ENCODE data around the gene CELA2B. TPM values are rescaled to one million over a fixed set of nuclear protein-coding genes. Genes with fewer than 3 reads are reported as not detected.

CELA2B gene
- total RNA-seq, 1 experiment from 2014 or later, result not detected

DNA sequence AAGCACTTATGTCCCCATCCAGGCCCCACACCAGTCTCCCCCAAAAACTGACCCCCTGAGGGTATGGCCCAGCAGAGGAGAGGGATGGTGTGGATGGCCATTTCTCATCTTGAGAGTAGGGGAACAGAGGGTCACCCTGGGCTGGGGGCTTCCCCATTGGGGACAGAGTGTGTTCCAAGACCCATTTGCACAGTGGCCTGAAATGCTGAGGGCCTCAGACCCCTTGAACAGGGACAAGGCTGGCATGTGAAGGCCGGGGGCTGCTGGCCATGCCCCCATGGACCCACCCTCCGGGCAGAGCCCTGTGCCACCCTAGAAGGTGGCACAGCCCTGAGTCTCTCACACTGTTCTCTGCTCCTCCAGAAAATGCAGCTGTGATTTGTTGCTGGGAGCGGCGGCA is 29.7 kb upstream of the CELA2B start:
- Mint-ChIP-seq H3K27ac (ENCODE audit: unreplicated experiment) (no peak overlapping the region), H3K4me1 (ENCODE audit: low read depth, unreplicated experiment) (no peaks in the 10 kb centered on the region), H3K4me3 (ENCODE audit: low read depth, unreplicated experiment) (no peak overlapping the region), H3K27me3 (ENCODE audit: unreplicated experiment) (peaks cover 27% of the 10 kb centered on the region), H3K36me3 (ENCODE audit: insufficient read depth, unreplicated experiment) (no peaks in the 10 kb centered on the region), H3K9me3 (ENCODE audit: low read depth, unreplicated experiment) (no peaks in the 10 kb centered on the region)
- DNase-seq, result no peak
- no TSS peak for BruUV-seq (replicated peaks)
- CTCF ChIA-PET, result no interaction called here
- intact Hi-C loops (cut with micrococcal nuclease; ENCODE audit: unreplicated experiment), result no loop called here
- TF ChIP-seq, protein P1, sequence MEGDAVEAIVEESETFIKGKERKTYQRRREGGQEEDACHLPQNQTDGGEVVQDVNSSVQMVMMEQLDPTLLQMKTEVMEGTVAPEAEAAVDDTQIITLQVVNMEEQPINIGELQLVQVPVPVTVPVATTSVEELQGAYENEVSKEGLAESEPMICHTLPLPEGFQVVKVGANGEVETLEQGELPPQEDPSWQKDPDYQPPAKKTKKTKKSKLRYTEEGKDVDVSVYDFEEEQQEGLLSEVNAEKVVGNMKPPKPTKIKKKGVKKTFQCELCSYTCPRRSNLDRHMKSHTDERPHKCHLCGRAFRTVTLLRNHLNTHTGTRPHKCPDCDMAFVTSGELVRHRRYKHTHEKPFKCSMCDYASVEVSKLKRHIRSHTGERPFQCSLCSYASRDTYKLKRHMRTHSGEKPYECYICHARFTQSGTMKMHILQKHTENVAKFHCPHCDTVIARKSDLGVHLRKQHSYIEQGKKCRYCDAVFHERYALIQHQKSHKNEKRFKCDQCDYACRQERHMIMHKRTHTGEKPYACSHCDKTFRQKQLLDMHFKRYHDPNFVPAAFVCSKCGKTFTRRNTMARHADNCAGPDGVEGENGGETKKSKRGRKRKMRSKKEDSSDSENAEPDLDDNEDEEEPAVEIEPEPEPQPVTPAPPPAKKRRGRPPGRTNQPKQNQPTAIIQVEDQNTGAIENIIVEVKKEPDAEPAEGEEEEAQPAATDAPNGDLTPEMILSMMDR (IDR thresholded peaks at IDR 0.05; ENCODE audit: unreplicated experiment), result no peak

DNA sequence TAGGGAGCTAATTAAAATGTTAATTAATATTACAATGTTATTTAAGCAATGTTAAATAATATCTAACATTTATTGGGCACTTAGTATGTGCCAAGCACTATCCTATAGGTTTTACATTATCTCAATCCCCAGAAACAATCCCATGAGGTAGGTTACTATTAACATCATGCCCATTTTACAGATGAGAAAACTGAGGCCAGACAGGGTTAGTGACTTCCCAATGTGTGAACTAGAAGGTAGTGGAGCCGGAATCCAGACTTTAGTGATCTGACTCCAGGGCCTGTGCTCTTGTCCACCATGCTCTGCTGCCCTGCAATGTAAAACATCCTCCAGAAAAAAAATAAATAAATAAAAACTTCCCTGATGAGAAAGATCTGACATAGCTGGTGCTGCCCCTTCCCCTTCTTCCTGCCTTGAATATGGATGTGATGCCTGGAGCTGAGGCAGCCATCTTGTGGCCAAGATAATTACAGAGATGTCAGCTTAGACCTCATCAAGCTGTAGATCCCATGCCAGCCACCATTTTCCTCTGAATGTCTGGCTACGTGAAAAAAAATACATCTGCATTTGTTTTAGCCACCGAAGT is 26.9 kb upstream of the CELA2B start:
- Mint-ChIP-seq H3K4me1 (ENCODE audit: low read depth, unreplicated experiment) (no peaks in the 10 kb centered on the region), H3K9me3 (ENCODE audit: low read depth, unreplicated experiment) (no peaks in the 10 kb centered on the region), H3K27me3 (ENCODE audit: unreplicated experiment) (peaks cover 27% of the 10 kb centered on the region), H3K27ac (ENCODE audit: unreplicated experiment) (no peak overlapping the region), H3K4me3 (ENCODE audit: low read depth, unreplicated experiment) (no peak overlapping the region), H3K36me3 (ENCODE audit: insufficient read depth, unreplicated experiment) (no peaks in the 10 kb centered on the region)
- no TSS peak for BruUV-seq (replicated peaks)
- intact Hi-C loops (cut with micrococcal nuclease; ENCODE audit: unreplicated experiment), result no loop called here
- CTCF ChIA-PET, result no interaction called here
- no peak for DNase-seq
- TF ChIP-seq, protein P1 (IDR thresholded peaks at IDR 0.05; ENCODE audit: unreplicated experiment), result no peak

DNA sequence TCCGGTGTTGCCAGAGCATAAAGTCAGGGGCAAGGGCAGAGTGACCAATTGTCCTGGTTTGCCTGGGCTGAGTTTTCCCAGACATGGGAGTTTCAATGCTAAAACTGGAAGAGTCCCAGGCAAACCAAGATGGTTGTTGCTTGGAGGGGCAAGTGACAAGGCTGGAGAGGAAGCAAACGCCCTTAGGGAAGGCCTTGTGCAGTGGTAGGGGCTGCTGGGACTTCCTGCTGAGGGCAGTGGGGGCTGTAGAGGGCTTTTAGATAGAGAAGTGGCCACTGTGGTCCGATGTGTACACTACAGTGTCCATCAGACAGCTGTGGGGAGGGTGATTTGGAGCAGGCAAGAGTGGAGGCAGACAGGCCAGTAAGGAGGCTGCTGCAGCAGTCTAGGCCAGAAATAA is 26.3 kb upstream of the CELA2B start:
- DNase-seq, result no peak
- H3K4me1 Mint-ChIP-seq (ENCODE audit: low read depth, unreplicated experiment), result no peaks in the 10 kb centered on the region
- intact Hi-C loops (cut with micrococcal nuclease; ENCODE audit: unreplicated experiment), result no loop called here
- TF ChIP-seq, protein P1 (IDR thresholded peaks at IDR 0.05; ENCODE audit: unreplicated experiment), result no peak
- CTCF ChIA-PET, result no interaction called here
- H3K27me3 Mint-ChIP-seq (ENCODE audit: unreplicated experiment), result peaks cover 27% of the 10 kb centered on the region
- H3K9me3 Mint-ChIP-seq (ENCODE audit: low read depth, unreplicated experiment), result no peaks in the 10 kb centered on the region
- H3K27ac Mint-ChIP-seq (ENCODE audit: unreplicated experiment), result no peak overlapping the region
- H3K4me3 Mint-ChIP-seq (ENCODE audit: low read depth, unreplicated experiment), result no peak overlapping the region
- BruUV-seq (replicated peaks), result no TSS peak
- no peaks in the 10 kb centered on the region for H3K36me3 Mint-ChIP-seq (ENCODE audit: insufficient read depth, unreplicated experiment)

DNA sequence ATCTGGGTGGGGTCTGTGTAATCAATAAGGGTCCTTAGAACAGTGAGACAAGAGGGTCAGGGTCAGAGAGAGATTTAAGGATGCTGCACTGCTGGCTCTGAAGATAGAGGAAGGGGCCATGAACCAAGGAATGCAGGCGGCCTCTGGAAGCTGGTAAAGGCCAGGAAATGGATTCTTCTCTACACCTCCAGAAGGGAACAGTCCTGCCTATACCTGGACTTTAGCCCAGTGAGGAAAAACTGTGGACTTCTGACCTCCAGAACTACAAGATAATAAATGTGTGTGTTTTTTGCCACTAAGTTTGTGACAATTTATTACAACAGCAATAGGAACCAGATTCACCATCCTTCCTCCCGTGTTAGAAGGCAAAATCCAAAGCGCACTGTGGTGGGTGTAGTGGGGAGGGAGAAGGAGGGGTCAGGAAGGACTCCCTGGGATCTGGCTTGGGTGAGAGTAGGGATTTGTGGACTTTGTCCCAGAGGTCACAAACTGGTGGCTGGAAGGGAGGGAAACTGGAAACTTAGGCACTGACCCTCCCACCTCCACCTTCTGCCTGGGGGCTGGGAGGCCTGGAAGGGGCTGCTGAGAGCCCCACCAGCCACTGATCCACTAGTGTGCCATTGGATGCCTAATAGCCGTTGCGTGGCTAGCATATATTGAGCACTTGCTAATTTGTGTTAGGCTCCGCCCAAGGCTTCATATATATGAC is 24.7 kb upstream of the CELA2B start:
- Mint-ChIP-seq H3K4me3 (ENCODE audit: low read depth, unreplicated experiment) (no peak overlapping the region), H3K27me3 (ENCODE audit: unreplicated experiment) (peaks cover 15% of the 10 kb centered on the region), H3K4me1 (ENCODE audit: low read depth, unreplicated experiment) (no peaks in the 10 kb centered on the region), H3K27ac (ENCODE audit: unreplicated experiment) (no peak overlapping the region), H3K9me3 (ENCODE audit: low read depth, unreplicated experiment) (no peaks in the 10 kb centered on the region), H3K36me3 (ENCODE audit: insufficient read depth, unreplicated experiment) (no peaks in the 10 kb centered on the region)
- CTCF ChIA-PET, result no interaction called here
- no TSS peak for BruUV-seq (replicated peaks)
- DNase-seq, result no peak
- intact Hi-C loops (cut with micrococcal nuclease; ENCODE audit: unreplicated experiment), result no loop called here
- TF ChIP-seq, protein P1 (IDR thresholded peaks at IDR 0.05; ENCODE audit: unreplicated experiment), result no peak

Data from Calu3 (cell line).